Neural cell (in vitro differentiated cells): Measurements from ENCODE around the gene CCDC40. TPM values are rescaled to one million over a fixed set of nuclear protein-coding genes. Genes with fewer than 3 reads are reported as not detected.
A peak's percentile ranks its signal among the peaks of the same experiment; 100 is the strongest.

Experiments
- H2AFZ ChIP-seq: fragments of 200-600, 300-800 bp; sonication (generic), shearing (Covaris generic); 2 replicates; pipeline ENCODE4 v1.6.0; 2014; ENCODE audit warnings: low read depth, mild to moderate bottlenecking, antibody characterized with exemption, low read length, moderate library complexity
- H3F3A ChIP-seq: fragments of 200-600 bp; shearing (Covaris generic); 2 replicates; pipeline ENCODE4 v1.6.1; 2016; ENCODE audit warnings: mild to moderate bottlenecking, moderate library complexity, mixed read lengths, antibody characterized with exemption, low read length; ENCODE audit not compliant: insufficient read depth, poor library complexity, severe bottlenecking
- H3K27ac ChIP-seq: fragments of 200-600, 300-800 bp; sonication (generic), shearing (Covaris generic); 2 replicates; pipeline ENCODE4 v1.5.1; 2014; ENCODE audit warnings: mild to moderate bottlenecking, low read length, moderate library complexity
- H3K27me3 ChIP-seq: fragments of 300-800, 200-600 bp; sonication (generic), shearing (Covaris generic); 2 replicates; pipeline ENCODE4 v1.6.0; 2014; ENCODE audit warnings: mild to moderate bottlenecking, low read depth, low read length, moderate library complexity; ENCODE audit not compliant: insufficient read depth
- H3K36me3 ChIP-seq: fragments of 300-800, 200-600 bp; sonication (generic), shearing (Covaris generic); 2 replicates; pipeline ENCODE4 v1.5.1; 2014; ENCODE audit warnings: mild to moderate bottlenecking, antibody characterized with exemption, low read length, moderate library complexity; ENCODE audit not compliant: insufficient read depth
- H3K4me2 ChIP-seq: fragments of 300-800, 200-600 bp; sonication (generic), shearing (Covaris generic); 2 replicates; pipeline ENCODE4 v1.6.0; 2014; ENCODE audit warnings: mild to moderate bottlenecking, low read length
- H3K4me3 ChIP-seq: fragments of 300-800, 200-600 bp; sonication (generic), shearing (Covaris generic); 2 replicates; pipeline ENCODE4 v1.5.1; 2014; ENCODE audit warnings: mild to moderate bottlenecking, low read length, moderate library complexity
- H3K79me2 ChIP-seq: fragments of 200-600 bp; shearing (Covaris generic); replicated peaks from 2 replicates; pipeline ENCODE4 v1.6.0; 2014; ENCODE audit warnings: mild to moderate bottlenecking, low read length, moderate library complexity; ENCODE audit not compliant: insufficient read depth
- H3K9ac ChIP-seq: fragments of 300-800, 200-600 bp; sonication (generic), shearing (Covaris generic); 2 replicates; pipeline ENCODE4 v1.6.1; 2016; ENCODE audit warnings: mild to moderate bottlenecking, low read length, mixed read lengths
- H3K9me2 ChIP-seq: fragments of 200-600 bp; shearing (Covaris generic); 2 replicates; pipeline ENCODE4 v1.6.1; 2016; ENCODE audit warnings: mild to moderate bottlenecking, low read length, mixed read lengths; ENCODE audit not compliant: insufficient read depth
- H3K9me3 ChIP-seq: fragments of 200-600, 300-800 bp; sonication (generic), shearing (Covaris generic); 2 replicates; pipeline ENCODE4 v1.6.1; 2016; ENCODE audit warnings: mild to moderate bottlenecking, mixed run types, low read length, moderate library complexity, mixed read lengths
- H4K20me1 ChIP-seq: fragments of 200-600 bp; shearing (Covaris generic); 2 replicates; pipeline ENCODE4 v1.6.1; 2016; ENCODE audit warnings: mild to moderate bottlenecking, mixed run types; ENCODE audit not compliant: insufficient read depth
- CTCF ChIP-seq: fragments of 450-650 bp; IDR thresholded peaks from 2 replicates; pipeline ENCODE4 v1.5.1; 2014; ENCODE audit warnings: antibody characterized with exemption, mild to moderate bottlenecking, moderate library complexity; ENCODE audit not compliant: poor library complexity, severe bottlenecking
- EP300 ChIP-seq: fragments of 450-650 bp; conservative IDR thresholded peaks from 2 replicates; pipeline ENCODE4 v1.6.1; 2014; ENCODE audit warnings: antibody characterized with exemption, mild to moderate bottlenecking, moderate library complexity; ENCODE audit not compliant: poor library complexity, severe bottlenecking
- EZH2 ChIP-seq: fragments of 200-600, 300-800 bp; shearing (Covaris generic), sonication (generic); IDR thresholded peaks from 2 replicates; pipeline ENCODE4 v1.6.1; 2014; ENCODE audit warnings: antibody characterized with exemption, low read length, borderline replicate concordance, mild to moderate bottlenecking; ENCODE audit not compliant: insufficient read depth, poor library complexity, severe bottlenecking
- MXI1 ChIP-seq: fragments of 450-650 bp; conservative IDR thresholded peaks from 2 replicates; pipeline ENCODE4 v1.6.1; 2014; ENCODE audit warnings: antibody characterized with exemption, mild to moderate bottlenecking; ENCODE audit not compliant: poor library complexity, severe bottlenecking
- POLR2AphosphoS5 ChIP-seq: IDR thresholded peaks from 2 replicates; pipeline ENCODE4 v1.6.1; 2012
- RAD21 ChIP-seq: fragments of 450-650 bp; conservative IDR thresholded peaks from 2 replicates; pipeline ENCODE4 v1.6.1; 2014; ENCODE audit warnings: antibody characterized with exemption, mild to moderate bottlenecking, moderate library complexity
- REST ChIP-seq: IDR thresholded peaks from 2 replicates; pipeline ENCODE4 v1.6.1; 2012; ENCODE audit warnings: borderline replicate concordance
- SMC3 ChIP-seq: fragments of 450-650 bp; conservative IDR thresholded peaks from 2 replicates; pipeline ENCODE4 v1.6.1; 2014; ENCODE audit warnings: antibody characterized with exemption, mild to moderate bottlenecking, moderate library complexity; ENCODE audit not compliant: poor library complexity
- TAF1 ChIP-seq: IDR thresholded peaks from 2 replicates; pipeline ENCODE4 v1.6.1; 2012; ENCODE audit warnings: low read depth
- polyA plus RNA-seq: library from polyadenylated mRNA; depleted of rRNA; stranded (reverse); fragments of >200 nt; gene quantifications from 2 replicates; pipeline ENCODE4 v1.2.3, GENCODE V29; 2014

The CCDC40 gene
- polyA plus RNA-seq, 1 donor from 2014 or later = 5.5 TPM

- H3K9ac ChIP-seq = no peak overlapping the region
- H3K4me2 ChIP-seq = no peak overlapping the region
- no peaks in the 10 kb centered on the region for H3K36me3 ChIP-seq
- H3K27me3 ChIP-seq = no peaks in the 10 kb centered on the region
- no peak for TF ChIP-seq MXI1
- TF ChIP-seq CTCF = no peak
- TF ChIP-seq POLR2AphosphoS5 = no peak
- H3F3A ChIP-seq = no peaks in the 10 kb centered on the region
- no peak overlapping the region for H3K4me3 ChIP-seq
- no peaks in the 10 kb centered on the region for H3K79me2 ChIP-seq
- H3K9me2 ChIP-seq = no peaks in the 10 kb centered on the region
- H3K27ac ChIP-seq = no peak overlapping the region
- H3K9me3 ChIP-seq = no peaks in the 10 kb centered on the region
- no peaks in the 10 kb centered on the region for H4K20me1 ChIP-seq
- no peak overlapping the region for H2AFZ ChIP-seq
These were observed 43.6 kb downstream of the CCDC40 start for GRCh38 chr17:80080081-80080480.

GRCh38 chr17:80081596-80081995, 45.2 kb downstream of the CCDC40 start:
- Histone ChIP-seq H3F3A (no peaks in the 10 kb centered on the region), H4K20me1 (no peaks in the 10 kb centered on the region), H3K9ac (no peak overlapping the region), H3K27ac (no peak overlapping the region), H3K4me2 (no peak overlapping the region), H3K36me3 (no peaks in the 10 kb centered on the region), H3K79me2 (no peaks in the 10 kb centered on the region), H3K9me2 (no peaks in the 10 kb centered on the region), H3K4me3 (no peak overlapping the region), H2AFZ (no peak overlapping the region), H3K27me3 (no peaks in the 10 kb centered on the region), H3K9me3 (no peaks in the 10 kb centered on the region)
- TF ChIP-seq EZH2 (no peak), POLR2AphosphoS5 (no peak), MXI1 (no peak), RAD21 (no peak)

- Histone ChIP-seq H3K9me2 (no peaks in the 10 kb centered on the region), H3K4me3 (no peak overlapping the region), H3K4me2 (no peak overlapping the region), H2AFZ (no peak overlapping the region), H3K9me3 (no peaks in the 10 kb centered on the region), H3K79me2 (no peaks in the 10 kb centered on the region), H3K9ac (no peak overlapping the region), H3K36me3 (no peaks in the 10 kb centered on the region), H3K27me3 (no peaks in the 10 kb centered on the region), H3F3A (no peaks in the 10 kb centered on the region), H4K20me1 (no peaks in the 10 kb centered on the region), H3K27ac (no peak overlapping the region)
- TF ChIP-seq SMC3 (peak; percentile 63), MXI1 (no peak), REST (no peak), CTCF (peak; percentile 62), EZH2 (no peak), TAF1 (no peak), EP300 (no peak), RAD21 (peak; percentile 55), POLR2AphosphoS5 (no peak)
These were observed 46.1 kb downstream of the CCDC40 start for GRCh38 chr17:80082403-80083135.
